GM11168 (cell line): ENCODE data around the gene PRND.

Experiments
- in situ Hi-C: fragments of 300-500 bp; cut with MboI; formaldehyde crosslinking; loops from one replicate; pipeline ENCODE4 v1.12.0; 2022; ENCODE audit warnings: low sequenced_read_pairs; ENCODE audit not compliant: unreplicated experiment

PRND gene

DNA sequence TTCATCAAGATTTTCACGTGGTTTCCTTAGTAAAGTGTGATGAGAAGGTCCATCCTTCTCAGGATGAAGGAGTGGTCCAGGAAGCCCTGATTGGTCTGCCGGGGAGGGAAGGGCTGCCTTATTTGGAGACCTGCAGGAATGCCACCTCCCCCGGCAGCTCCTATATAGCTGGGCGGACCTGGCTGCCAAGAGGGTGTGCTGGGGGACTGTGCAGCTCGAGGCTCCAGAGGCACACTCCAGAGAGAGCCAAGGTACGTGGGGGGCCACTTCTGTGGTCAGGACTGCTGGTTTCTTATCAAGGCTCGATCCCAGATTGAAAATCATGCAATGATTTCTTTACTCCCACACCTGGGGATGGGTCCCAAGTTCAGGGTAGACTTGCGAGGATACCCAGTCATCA lies at the start of gene PRND:
Gene PRND, plus strand, starts transcription at position 191 of the 400 bp plus-strand sequence. CDS start 2,643 bp downstream, outside the sequence.
- in situ Hi-C loops: loop anchor here (10.0 kb wide), 1 partner anchor 1007 kb away; the partner anchor contains the start of gene SIGLEC1

- in situ Hi-C loops: no loop called here
These were observed 48.8 kb upstream of the PRND start for GRCh38 chr20:4672948-4673347.

- in situ Hi-C loops: no loop called here
These were observed 48.2 kb upstream of the PRND start for GRCh38 chr20:4673371-4674001.

DNA sequence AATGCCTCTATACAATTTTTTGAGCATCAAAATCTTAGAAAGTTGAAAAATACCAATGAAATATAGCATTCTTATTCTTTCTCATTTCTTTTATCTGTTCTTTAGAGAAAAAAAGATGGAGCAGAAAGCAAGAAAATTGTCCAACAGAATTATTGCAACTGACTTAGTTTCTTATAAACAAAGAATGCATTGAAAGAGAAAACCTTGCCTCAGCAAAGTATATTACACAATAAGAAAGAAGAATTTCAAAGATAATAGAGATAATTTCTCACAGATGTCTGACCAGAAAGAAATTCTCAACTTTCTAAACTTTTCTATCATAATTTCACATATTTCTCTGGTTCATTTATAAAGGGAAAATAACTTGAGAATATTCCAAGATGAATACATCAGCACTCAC lies 47.0 kb upstream of the PRND start:
- in situ Hi-C loops: no loop called here

- in situ Hi-C loops: no loop called here
These were observed 43.9 kb upstream of the PRND start for GRCh38 chr20:4677846-4678245.

DNA sequence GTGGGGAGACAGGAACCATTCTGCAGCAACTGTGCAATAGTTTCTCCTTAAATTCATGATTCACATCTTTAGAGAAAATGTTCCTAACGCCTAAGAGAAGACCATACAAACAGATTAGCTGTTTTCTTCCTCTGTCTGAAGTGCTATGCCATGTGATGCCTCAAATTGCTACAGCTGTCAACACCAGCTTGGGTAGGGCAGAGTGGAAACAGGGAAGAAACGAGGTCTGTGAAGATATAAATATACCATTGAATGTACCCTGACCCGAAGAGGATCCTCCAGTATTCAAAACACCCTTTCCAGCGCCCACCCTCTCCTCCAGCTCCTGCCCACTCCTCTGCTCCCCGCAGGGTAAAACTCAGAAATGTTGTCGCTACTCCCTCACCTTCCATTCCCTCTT lies 40.3 kb upstream of the PRND start:
- in situ Hi-C loops: no loop called here

GRCh38 chr20:4681991-4682401 lies 39.7 kb upstream of the PRND start:
- in situ Hi-C loops: no loop called here

DNA sequence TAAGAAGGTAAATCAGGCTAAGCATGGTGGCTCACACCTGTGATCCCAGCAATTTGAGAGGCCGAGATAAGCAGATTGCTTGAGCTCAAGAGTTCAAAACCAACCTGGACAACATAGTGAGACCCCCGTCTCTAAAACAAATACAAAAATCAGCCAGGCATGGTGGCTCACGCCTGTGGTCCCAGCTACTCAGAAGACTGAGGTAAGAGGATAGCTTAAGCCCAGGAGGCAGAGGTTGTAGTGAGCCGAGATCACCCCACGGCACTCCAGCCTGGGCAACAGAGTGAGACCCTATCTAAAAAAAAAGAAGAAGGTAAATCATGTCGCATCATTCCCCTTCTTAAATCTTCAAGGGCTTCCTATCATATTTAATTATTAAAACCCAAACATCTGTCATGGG lies 39.0 kb upstream of the PRND start:
- in situ Hi-C loops: no loop called here

GRCh38 chr20:4683261-4683660 lies 38.4 kb upstream of the PRND start:
- in situ Hi-C loops: no loop called here

GRCh38 chr20:4684837-4685413 lies 36.8 kb upstream of the PRND start:
- in situ Hi-C loops: no loop called here

DNA sequence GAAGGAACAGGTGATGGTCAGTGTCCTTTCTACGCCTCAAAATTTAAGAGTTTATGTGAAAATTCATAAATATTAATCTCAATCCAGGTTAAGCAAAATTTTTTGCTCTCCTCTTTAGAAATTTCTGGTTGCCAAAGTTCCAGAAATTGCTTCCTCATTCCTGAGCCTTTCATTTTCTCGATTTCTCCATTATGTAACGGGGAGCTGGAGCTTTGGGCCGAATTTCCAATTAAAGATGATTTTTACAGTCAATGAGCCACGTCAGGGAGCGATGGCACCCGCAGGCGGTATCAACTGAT lies 35.8 kb upstream of the PRND start:
- in situ Hi-C loops: no loop called here

DNA sequence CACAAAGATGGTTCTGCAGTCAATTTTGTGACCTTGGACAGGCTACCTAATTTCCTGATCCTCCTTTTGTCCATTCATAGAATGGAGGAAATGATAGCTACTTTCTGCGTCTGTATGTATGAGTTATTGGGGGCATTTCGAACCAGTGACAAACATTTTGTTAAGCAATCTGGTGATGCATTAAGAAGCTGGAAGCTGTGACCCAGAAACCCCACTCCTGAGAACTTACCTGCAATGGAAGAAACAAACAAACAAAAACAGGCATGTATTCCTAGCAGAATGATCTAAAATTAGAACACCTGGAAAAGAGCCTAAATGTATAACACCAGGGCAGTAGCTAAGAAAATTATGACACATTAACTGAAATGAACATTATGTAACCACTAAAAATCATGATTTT lies 33.4 kb upstream of the PRND start:
- in situ Hi-C loops: no loop called here

GRCh38 chr20:4689220-4689619 lies 32.5 kb upstream of the PRND start:
- in situ Hi-C loops: no loop called here

- in situ Hi-C loops: no loop called here
These were observed 30.0 kb upstream of the PRND start for GRCh38 chr20:4691753-4692152.

DNA sequence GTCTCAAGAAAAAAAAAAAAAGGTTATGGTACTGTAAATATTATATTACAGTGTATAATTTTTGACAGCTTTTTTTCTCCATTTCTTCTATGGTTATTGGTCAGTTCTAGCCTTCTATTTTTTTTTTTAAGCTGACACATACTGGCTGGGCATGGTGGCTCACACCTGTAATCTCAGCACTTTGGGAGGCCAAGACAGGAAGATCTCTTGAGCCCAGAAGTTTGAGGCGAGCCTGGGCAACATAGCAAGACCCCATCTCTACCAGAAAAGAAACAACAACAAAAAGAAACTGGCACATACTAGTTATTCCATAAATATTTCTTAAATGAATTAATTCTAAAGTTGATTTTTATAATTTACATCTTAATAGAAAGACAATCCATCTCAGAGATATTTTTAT lies 27.6 kb upstream of the PRND start:
- in situ Hi-C loops: no loop called here

GRCh38 chr20:4697189-4697830 lies 24.4 kb upstream of the PRND start:
- in situ Hi-C loops: no loop called here

- in situ Hi-C loops: no loop called here
These were observed 23.9 kb upstream of the PRND start for GRCh38 chr20:4697831-4698221.

DNA sequence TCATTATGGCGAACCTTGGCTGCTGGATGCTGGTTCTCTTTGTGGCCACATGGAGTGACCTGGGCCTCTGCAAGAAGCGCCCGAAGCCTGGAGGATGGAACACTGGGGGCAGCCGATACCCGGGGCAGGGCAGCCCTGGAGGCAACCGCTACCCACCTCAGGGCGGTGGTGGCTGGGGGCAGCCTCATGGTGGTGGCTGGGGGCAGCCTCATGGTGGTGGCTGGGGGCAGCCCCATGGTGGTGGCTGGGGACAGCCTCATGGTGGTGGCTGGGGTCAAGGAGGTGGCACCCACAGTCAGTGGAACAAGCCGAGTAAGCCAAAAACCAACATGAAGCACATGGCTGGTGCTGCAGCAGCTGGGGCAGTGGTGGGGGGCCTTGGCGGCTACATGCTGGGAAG lies 22.5 kb upstream of the PRND start:
- in situ Hi-C loops: no loop called here

DNA sequence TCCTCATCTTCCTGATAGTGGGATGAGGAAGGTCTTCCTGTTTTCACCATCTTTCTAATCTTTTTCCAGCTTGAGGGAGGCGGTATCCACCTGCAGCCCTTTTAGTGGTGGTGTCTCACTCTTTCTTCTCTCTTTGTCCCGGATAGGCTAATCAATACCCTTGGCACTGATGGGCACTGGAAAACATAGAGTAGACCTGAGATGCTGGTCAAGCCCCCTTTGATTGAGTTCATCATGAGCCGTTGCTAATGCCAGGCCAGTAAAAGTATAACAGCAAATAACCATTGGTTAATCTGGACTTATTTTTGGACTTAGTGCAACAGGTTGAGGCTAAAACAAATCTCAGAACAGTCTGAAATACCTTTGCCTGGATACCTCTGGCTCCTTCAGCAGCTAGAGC lies 21.8 kb upstream of the PRND start:
- in situ Hi-C loops: no loop called here

DNA sequence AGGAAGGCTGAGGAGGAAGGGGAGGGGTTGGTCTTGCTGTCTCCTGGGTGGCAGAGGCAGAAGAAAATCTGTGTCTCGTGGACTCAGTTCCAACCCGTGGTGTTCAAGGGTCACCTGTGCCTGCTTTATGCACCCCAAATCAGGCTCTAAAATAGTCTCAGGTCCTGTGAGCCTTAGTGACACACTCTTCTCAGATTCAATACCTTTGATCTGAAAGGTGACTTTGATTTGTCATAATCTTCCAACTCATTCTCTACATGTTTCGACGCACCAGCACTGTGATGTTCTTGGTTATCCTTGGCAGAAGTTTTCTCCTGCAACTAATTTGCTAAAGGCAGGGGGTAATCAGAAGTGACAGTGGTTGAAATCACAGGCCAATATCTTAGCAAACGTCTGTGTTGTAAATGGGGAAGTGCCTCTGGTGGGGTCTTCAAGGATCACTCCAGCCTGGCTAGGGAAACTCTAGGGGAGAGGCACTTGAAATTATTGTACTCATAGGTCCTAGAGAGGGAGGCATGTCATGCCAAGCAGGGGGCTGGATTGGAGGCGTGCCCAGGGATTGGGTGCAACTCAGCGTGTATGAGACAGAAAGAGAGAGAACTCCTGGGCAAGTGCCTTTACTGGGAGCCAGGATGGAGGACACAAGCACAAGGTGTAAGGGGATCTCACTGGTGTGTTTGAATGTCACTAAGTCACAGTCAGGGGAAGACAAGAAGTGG lies 19.0 kb upstream of the PRND start:
- in situ Hi-C loops: no loop called here

- in situ Hi-C loops: no loop called here
These were observed 18.4 kb upstream of the PRND start for GRCh38 chr20:4703281-4703676.
